DMS53 treated with DMSO at 0.1 percent for 48 hours (cell line): Measurements from ENCODE around the gene MYO16.
A peak's percentile ranks its signal among the peaks of the same experiment; 100 is the strongest.

ENCODE experiments used
- DNase-seq: peaks from one replicate; lab custom pipeline; 2025; ENCODE audit not compliant: unreplicated experiment; lab: John Stamatoyannopoulos, UW

MYO16 gene

GRCh38 chr13:108629181-108629752 is at the start of gene MYO16:
MYO16 (plus strand) TSS chr13:108629611; CDS start chr13:108629845, 234 bp downstream.
- no peak for DNase-seq

- DNase-seq: no peak
Measured at GRCh38 chr13:108586826-108587225, 42.6 kb upstream of the MYO16 start.

DNA sequence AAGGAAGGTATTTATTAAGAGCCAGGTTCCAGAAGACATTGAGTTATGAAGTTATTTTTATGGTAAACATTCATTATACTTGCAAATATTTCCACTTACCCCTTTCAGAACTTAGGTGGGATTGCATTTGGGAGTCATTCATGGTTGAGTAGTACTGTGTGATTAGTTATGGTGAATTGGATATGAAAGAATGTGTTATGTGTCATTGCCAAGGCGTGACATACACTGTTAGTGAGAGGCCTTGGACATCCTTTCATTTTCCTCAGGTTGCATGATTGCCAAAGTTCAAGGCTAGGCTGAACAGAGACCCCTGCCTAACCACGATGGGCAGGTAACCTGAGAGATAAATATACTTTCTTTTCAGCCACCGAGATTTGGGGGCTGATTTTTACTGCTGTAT is 40.9 kb upstream of the MYO16 start:
- DNase-seq: no peak

DNA sequence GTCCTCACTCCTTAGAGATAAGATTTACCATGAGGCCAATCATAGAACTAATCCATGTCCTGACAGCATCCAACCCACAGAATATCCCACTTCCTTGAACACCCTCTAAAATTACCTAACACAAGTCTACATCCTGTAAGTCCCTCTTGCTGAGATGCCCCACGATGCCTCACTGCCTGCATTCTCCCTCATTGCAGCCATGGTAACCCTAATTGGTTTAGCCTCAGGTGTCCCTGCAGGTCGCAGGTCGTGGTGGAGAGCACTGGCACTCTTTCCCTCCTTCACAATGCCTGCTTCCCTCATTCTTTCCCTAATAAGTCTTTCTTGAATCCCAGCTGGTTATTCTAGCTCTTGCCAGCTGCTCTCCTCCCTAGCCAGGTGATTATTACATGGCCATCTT is 35.3 kb upstream of the MYO16 start:
- DNase-seq: no peak

DNA sequence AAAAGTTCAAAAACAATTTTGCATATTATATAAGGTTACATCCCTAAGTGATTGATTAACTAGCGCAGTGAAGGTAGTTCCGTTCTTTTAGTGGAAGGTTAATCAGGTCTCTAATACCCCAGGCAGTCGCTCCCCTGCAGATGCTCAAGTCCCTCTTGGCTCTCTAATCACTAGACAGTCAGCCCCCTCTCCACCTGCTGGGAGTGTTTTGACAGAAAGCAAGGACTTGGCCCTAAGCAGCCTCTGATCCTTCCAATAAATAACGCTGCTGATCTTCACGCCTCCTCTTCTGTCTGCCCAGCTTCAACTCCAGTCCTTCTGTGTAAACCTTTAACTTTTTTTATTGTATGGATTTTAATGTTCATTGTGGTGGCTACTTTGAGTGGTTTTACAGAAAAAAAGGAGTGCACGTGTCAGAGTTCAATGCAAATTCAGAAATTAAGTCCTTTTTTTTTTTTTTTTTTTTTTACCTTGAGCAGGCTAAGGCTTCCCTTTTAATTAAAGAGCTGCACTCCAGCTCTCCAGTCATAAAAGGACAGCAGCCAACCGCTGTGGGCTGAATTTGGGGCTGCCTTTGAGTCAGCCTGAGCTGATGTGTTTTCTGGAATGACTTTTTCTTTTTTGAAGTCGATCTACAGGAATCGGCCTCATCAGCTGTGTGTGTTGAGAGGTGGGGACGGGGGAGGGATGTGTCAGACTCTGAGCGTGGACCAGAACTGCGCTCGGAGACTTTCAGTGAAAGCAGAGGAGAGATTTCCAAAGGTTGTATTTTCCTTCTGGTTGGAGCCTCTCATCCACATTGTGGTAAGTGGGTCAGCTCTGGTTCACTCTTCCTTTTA is 33.8 kb upstream of the MYO16 start:
- no peak for DNase-seq

DNA sequence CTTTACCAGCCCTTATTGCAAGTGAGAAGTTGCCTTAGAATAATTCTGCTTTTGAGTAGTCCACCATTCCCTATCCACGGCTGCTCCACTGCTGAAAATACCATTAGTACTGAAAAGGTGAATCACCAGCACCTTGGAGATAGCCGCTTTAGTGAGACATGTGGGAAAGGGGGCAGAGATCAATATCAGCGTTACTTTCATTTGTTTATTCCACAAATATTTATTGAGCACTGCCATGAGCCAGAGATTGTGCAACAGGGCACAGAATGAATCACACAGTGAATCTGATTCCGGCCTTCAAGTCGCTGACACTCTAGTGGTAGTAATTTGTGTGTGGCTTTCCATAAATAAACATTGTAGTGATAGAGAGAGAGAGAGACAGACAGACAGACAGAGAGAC is 31.5 kb upstream of the MYO16 start:
- no peak for DNase-seq

- no peak for DNase-seq
Measured at GRCh38 chr13:108606424-108606823, 23.0 kb upstream of the MYO16 start.

- DNase-seq: peak; percentile 7
Measured at GRCh38 chr13:108609353-108609752, 20.1 kb upstream of the MYO16 start.

DNA sequence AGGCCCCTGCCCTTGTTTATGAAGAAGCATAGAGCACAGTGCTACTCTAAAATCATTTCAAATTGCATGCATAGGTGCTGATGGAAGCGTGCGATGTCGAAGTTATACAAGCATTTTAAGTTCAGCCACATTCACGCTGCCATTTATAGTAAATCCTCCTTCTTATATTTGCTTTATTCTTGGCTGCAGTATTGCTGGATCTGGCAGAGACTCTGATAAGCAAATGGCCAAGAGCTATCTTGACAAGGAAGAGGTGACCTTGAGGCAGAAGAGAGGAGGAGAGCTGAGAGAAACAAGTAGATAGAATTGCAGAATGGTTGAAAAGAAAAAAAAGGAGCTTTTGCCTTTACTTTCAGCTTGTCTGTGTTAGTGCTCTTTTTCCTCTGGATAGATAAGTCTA is 18.9 kb upstream of the MYO16 start:
- no peak for DNase-seq

- DNase-seq: no peak
Measured at GRCh38 chr13:108615241-108615640, 14.2 kb upstream of the MYO16 start.

DNA sequence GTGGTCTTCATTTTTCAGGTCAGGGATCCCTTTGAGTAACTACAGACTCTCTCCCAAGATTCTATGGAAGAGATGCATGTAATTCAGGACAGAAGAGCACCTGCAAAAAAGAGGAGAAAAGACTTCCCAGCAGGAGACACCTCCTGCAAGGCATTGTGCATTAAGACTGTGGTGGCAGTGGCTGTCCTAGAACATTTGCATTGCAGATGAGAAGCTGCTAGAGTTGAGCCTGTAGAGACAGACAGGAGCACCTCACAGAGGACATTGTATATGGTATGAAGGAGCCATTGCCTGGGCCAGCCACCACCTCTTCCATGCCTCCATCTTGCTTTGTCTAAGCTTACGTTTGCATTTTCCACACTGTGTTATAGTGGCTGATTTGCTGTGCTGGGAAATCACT is 11.2 kb upstream of the MYO16 start:
- DNase-seq: no peak

DNA sequence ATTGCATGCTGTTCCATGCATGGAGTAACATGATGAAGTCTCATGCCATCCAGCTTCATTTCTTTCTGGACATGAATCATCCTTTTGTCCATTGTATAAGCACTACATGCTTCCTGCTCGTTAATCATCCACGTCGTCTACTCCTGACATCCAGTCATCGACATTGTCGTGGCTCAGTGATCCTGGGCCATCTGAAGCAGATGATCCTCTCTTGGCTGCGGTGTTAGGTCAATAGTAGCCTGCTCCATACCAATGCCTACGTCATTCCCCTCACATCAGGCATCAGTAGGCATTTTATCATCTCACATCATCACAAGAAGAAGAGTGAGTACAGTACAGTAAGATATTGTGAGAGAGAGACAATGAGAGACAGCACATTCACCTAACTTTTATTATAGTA is 7.9 kb upstream of the MYO16 start:
- DNase-seq: peak; percentile 65

DNA sequence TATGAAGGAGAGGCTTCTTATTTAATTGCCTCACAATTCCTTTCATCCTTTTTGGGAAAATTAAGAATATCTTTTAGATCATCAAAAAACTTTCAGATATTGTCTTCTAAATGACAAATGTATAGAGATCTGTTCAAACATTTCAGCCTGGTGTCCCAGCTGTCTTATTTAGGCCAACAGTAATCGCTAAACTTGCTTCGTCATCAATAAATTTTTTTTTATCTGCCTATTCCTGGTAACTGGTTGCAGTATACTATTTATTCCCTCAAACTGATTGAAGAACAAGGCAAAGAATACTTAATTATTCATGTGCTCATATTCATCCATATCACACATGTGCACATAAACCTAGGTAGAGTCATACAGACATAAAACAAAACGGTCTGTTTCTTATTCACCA is 5.3 kb upstream of the MYO16 start:
- no peak for DNase-seq

- no peak for DNase-seq
Measured at GRCh38 chr13:108624979-108625378, 4.4 kb upstream of the MYO16 start.

DNA sequence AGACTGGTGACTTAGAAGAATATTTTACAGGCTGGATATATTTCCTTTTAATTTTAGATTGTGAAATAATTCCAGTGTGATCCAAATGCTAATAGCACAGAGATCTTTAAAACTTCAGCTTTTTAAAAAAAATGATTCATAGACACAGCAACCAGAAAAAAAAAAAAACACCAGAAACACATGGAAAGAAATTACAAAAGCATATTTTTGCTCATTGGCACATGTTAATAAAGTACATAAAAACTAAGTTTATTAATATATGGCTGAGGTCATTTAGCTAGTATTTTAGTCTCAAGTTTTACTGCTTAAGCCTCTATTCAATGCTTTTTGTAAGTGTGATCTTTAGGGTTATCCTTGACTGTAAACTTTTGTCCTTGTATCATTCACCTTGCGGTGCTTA is 577 bp downstream of the MYO16 start:
- no peak for DNase-seq

- no peak for DNase-seq
Measured at GRCh38 chr13:108632649-108633167, 3.3 kb downstream of the MYO16 start.

GRCh38 chr13:108638901-108639300 is 9.5 kb downstream of the MYO16 start:
- DNase-seq: no peak

- DNase-seq: peak; percentile 14
Measured at GRCh38 chr13:108643646-108644353, 14.4 kb downstream of the MYO16 start.

DNA sequence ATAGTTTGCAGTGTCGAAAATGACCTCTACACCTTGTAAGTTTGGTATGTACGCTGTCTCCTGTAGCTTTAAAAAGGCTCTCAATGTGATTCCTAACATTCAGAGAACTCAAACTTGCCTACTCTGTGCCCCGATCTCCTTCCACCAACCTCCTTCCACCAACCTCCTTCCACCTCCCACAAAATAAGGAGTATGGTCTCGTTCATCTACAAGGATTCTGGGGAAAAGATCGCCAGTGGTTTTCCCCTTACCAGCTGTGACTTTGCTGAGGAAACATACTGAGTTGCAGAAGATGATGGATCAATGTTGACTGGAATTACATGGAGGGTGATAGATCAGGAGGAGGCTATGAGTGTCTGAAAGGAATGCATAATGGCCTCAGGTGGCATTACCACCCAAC is 16.0 kb downstream of the MYO16 start:
- no peak for DNase-seq

DNA sequence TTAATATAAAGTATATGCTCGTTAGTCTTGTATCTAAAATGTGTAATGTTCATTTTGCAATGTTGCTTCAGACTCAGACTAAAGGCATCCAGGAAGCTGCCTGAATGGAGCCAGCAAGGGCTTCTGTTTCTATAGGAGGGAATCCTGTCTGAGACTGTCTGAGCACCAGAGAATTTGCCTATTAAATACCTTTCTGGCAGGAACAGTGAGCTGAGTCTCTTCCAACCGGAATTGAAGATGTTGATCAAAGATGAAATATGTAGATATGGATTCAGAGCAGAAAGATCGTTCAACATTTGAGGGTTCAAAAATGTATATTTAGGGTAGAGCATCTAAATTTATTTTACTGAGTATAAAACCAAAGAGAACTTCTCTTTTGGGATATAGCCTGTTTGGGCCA is 20.9 kb downstream of the MYO16 start:
- no peak for DNase-seq

DNA sequence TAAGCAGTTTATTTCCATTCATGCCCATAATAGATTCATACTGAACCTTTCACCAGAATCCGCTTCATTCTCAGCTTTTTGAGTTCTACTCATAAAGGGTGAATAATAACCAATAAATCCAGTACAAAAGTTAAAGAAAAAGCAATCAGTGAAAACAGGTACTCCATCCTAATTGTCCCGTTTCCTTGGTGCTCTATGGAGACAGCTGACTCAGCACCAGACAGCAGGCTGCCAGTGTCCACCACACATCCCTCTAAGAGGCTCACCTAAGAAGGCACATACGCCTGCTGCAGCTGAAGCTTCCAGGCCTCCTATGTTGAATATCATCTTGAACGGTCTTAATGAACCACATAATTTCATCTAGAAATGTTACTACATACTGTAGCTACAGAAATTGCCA is 27.3 kb downstream of the MYO16 start:
- DNase-seq: no peak

GRCh38 chr13:108657519-108657918 is 28.1 kb downstream of the MYO16 start:
- no peak for DNase-seq
